Fibroblast of lung (primary cell): ENCODE data around the gene OSBPL9. TPM values are rescaled to one million over a fixed set of nuclear protein-coding genes. Genes with fewer than 3 reads are reported as not detected.

Experiments
- DNase-seq, 2 donors: peaks; one replicate each; pipeline versions ENCODE4 v3.0.0 to v3.0.0-alpha.2; 2010; ENCODE audit warnings: low read depth in 2 of 2
- H2AFZ ChIP-seq: 2 replicates; pipeline ENCODE4 v1.5.1; 2012; ENCODE audit warnings: low read length, control low read depth, inconsistent platforms
- H3K27ac ChIP-seq: 2 replicates; pipeline ENCODE4 v1.5.1; 2011; ENCODE audit warnings: low read length, control low read depth; ENCODE audit not compliant: insufficient read depth
- H3K27me3 ChIP-seq: 2 replicates; pipeline ENCODE4 v1.5.1; 2011; ENCODE audit warnings: mild to moderate bottlenecking, low read length; ENCODE audit not compliant: control insufficient read depth, insufficient read depth
- H3K36me3 ChIP-seq: 2 replicates; pipeline ENCODE4 v1.5.1; 2011; ENCODE audit warnings: low read length; ENCODE audit not compliant: control insufficient read depth, insufficient read depth
- H3K4me1 ChIP-seq: 2 replicates; pipeline ENCODE4 v1.5.1; 2011; ENCODE audit warnings: low read length; ENCODE audit not compliant: control insufficient read depth, insufficient read depth; ENCODE audit errors: extremely low read depth
- H3K4me2 ChIP-seq: 2 replicates; pipeline ENCODE4 v1.5.1; 2011; ENCODE audit warnings: low read length, control low read depth; ENCODE audit not compliant: insufficient read depth; ENCODE audit errors: extremely low read depth
- H3K4me3 ChIP-seq, 4 experiments: fragments of 200-600 bp in 1 of 4; sonication (generic) in 1 of 4; replicated peaks in 1 of 4; 2 replicates each; pipeline ENCODE4 v1.5.1; 2011 to 2016; ENCODE audit warnings: low read length in 4 of 4, low read depth in 3 of 4, mild to moderate bottlenecking in 3 of 4, control low read depth in 2 of 4, inconsistent platforms in 1 of 4, mixed read lengths in 1 of 4; ENCODE audit not compliant: insufficient read depth in 1 of 4; ENCODE audit errors: control extremely low read depth in 1 of 4
- H3K79me2 ChIP-seq: 2 replicates; pipeline ENCODE4 v1.5.1; 2012; ENCODE audit warnings: mild to moderate bottlenecking, low read length, inconsistent platforms; ENCODE audit not compliant: control insufficient read depth, insufficient read depth
- H3K9ac ChIP-seq: 2 replicates; pipeline ENCODE4 v1.5.1; 2011; ENCODE audit warnings: mild to moderate bottlenecking, low read length, control low read depth; ENCODE audit not compliant: insufficient read depth
- H3K9me3 ChIP-seq: 2 replicates; pipeline ENCODE4 v1.5.1; 2012; ENCODE audit warnings: low read depth, low read length; ENCODE audit not compliant: control insufficient read depth, insufficient read depth
- H4K20me1 ChIP-seq: 2 replicates; pipeline ENCODE4 v1.5.1; 2011; ENCODE audit warnings: low read length; ENCODE audit not compliant: control insufficient read depth, insufficient read depth; ENCODE audit errors: extremely low read depth
- EZH2 ChIP-seq: IDR thresholded peaks from 2 replicates; pipeline ENCODE4 v1.5.1; 2012; ENCODE audit warnings: low read length, control low read depth, mild to moderate bottlenecking; ENCODE audit errors: missing control alignments
- polyA plus RNA-seq, 2 donors: library from polyadenylated mRNA; depleted of rRNA in 1 of 2; stranded (reverse) in 1 of 2; unstranded in 1 of 2; fragments of >200 nt; gene quantifications; 2 replicates each; pipeline ENCODE4 v1.2.1, GENCODE V29; 2011 to 2012; ENCODE audit warnings: missing spikeins in 1 of 2
- total RNA-seq: library from RNA; depleted of rRNA; stranded (reverse); fragments of >200 nt; gene quantifications from 2 replicates; pipeline ENCODE4 v1.2.1, GENCODE V29; 2014
- TF ChIP-seq, protein P1 (sequence below), 2 donors: IDR thresholded peaks in 1 of 2; conservative IDR thresholded peaks in 1 of 2; 1 replicate in 1 of 2; 2 replicates in 1 of 2; pipeline ENCODE4 v1.5.1; 2011 to 2012; ENCODE audit warnings: low read length in 2 of 2, control low read depth in 1 of 2, inconsistent platforms in 1 of 2, low read depth in 1 of 2, mild to moderate bottlenecking in 1 of 2

The OSBPL9 gene
- total and polyA plus RNA-seq, 2 donors (not counting 1 experiment from before 2014, with no cell fraction given), result 62.5 to 90.7 TPM

DNA sequence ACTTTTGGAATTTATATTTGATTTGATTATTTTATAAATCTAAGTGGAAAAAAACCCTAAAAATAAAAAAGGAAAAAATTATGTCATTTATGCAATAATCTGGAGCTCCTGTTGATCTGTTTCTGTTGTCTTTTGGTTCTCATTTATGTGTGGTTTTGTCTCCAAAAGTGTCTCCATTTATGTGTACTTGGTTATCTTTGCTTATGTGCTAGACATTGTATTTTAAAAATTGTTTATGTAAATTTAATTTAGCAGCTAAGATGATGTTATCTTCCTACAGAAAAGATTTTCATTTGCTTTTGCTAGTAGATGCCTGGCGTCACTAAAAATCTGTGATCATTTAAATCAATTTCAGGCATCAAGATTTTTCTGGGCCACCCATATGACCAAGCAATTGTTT is 95.7 kb downstream of the OSBPL9 start:
- Histone ChIP-seq H4K20me1 (no peaks in the 10 kb centered on the region), H3K4me1 (no peaks in the 10 kb centered on the region), H2AFZ (no peak overlapping the region), H3K27ac (no peak overlapping the region), H3K27me3 (no peaks in the 10 kb centered on the region), H3K79me2 (no peaks in the 10 kb centered on the region), H3K36me3 (no peaks in the 10 kb centered on the region), H3K9ac (no peak overlapping the region), H3K4me2 (no peak overlapping the region), H3K4me3 (no peak overlapping the region), H3K9me3 (no peaks in the 10 kb centered on the region)
- DNase-seq, result no peak
- TF ChIP-seq EZH2, result no peak
- TF ChIP-seq, protein P1, sequence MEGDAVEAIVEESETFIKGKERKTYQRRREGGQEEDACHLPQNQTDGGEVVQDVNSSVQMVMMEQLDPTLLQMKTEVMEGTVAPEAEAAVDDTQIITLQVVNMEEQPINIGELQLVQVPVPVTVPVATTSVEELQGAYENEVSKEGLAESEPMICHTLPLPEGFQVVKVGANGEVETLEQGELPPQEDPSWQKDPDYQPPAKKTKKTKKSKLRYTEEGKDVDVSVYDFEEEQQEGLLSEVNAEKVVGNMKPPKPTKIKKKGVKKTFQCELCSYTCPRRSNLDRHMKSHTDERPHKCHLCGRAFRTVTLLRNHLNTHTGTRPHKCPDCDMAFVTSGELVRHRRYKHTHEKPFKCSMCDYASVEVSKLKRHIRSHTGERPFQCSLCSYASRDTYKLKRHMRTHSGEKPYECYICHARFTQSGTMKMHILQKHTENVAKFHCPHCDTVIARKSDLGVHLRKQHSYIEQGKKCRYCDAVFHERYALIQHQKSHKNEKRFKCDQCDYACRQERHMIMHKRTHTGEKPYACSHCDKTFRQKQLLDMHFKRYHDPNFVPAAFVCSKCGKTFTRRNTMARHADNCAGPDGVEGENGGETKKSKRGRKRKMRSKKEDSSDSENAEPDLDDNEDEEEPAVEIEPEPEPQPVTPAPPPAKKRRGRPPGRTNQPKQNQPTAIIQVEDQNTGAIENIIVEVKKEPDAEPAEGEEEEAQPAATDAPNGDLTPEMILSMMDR (conservative IDR thresholded peaks at IDR 0.05 in 1 of 2, IDR thresholded peaks at IDR 0.05 in 1 of 2; ENCODE audit: low read depth in 1 of 2, low read length in 2 of 2), result no peak

DNA sequence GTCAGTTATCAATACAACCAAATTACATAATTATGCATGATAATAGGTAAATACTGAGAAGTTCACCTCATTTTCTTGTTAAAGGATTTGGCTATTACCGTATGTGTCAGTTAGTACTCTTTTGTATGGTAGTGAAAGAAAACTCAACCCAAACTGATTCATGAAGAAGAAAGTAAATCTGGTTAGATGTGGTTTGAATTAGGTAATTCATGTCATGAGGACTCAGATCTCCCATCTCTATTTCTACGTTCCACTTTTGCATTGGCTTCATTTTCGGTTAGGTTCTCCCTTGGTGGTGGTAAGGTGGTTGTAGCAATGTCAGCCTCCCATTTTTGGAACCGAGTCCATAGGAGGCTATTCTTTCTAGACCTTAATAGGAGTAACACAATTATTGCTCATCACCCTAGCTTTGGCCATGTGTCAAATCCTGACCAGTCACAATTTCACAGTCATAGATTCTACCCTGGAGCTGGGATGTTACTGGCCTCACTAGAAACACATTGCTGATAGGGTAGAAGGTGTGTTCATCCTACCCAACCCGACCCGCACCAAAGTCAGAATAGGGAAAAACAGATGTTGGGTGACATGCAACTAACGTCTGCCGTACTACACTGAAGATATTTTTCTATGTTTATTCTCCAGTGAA is 97.6 kb downstream of the OSBPL9 start:
- H3K4me2 ChIP-seq, result no peak overlapping the region
- no peak overlapping the region for H3K27ac ChIP-seq
- no peaks in the 10 kb centered on the region for H3K36me3 ChIP-seq
- DNase-seq, result no peak
- TF ChIP-seq, protein P1 (conservative IDR thresholded peaks at IDR 0.05 in 1 of 2, IDR thresholded peaks at IDR 0.05 in 1 of 2; ENCODE audit: low read depth in 1 of 2, low read length in 2 of 2), result no peak
- no peak for TF ChIP-seq EZH2
- H2AFZ ChIP-seq, result no peak overlapping the region
- H3K9me3 ChIP-seq, result no peaks in the 10 kb centered on the region
- no peak overlapping the region for H3K4me3 ChIP-seq
- H3K9ac ChIP-seq, result no peak overlapping the region
- H4K20me1 ChIP-seq, result no peaks in the 10 kb centered on the region
- H3K27me3 ChIP-seq, result no peaks in the 10 kb centered on the region
- H3K4me1 ChIP-seq, result no peaks in the 10 kb centered on the region
- H3K79me2 ChIP-seq, result no peaks in the 10 kb centered on the region

DNA sequence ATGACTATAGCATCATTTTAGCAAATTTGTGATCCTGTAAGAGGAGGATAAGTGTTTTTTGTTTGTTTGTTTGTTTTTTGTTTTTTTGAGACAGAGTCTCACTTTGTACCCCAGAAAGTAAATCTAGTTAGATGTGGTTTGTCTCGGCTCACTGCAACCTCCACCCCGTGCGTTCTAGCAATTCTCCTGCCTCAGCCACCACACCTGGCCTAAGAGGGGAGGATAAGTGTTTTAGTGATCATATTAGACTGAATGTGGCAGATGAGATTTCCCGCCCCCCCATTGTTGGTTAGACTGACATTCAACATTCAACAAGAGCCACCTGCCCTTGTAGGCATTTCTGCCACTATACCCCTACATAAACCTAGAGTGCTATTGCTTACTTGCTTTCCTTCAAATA is 98.5 kb downstream of the OSBPL9 start:
- H3K36me3 ChIP-seq, result no peaks in the 10 kb centered on the region
- H3K79me2 ChIP-seq, result no peaks in the 10 kb centered on the region
- no peaks in the 10 kb centered on the region for H3K27me3 ChIP-seq
- no peak overlapping the region for H3K27ac ChIP-seq
- H3K9ac ChIP-seq, result no peak overlapping the region
- no peaks in the 10 kb centered on the region for H4K20me1 ChIP-seq
- no peak overlapping the region for H3K4me3 ChIP-seq
- H3K4me2 ChIP-seq, result no peak overlapping the region
- no peaks in the 10 kb centered on the region for H3K4me1 ChIP-seq
- no peak overlapping the region for H2AFZ ChIP-seq
- no peak for DNase-seq
- no peak for TF ChIP-seq EZH2
- TF ChIP-seq, protein P1 (conservative IDR thresholded peaks at IDR 0.05 in 1 of 2, IDR thresholded peaks at IDR 0.05 in 1 of 2; ENCODE audit: low read depth in 1 of 2, low read length in 2 of 2), result no peak
- no peaks in the 10 kb centered on the region for H3K9me3 ChIP-seq
